NCI-H1694 (cell line): ENCODE data around the gene RNF169.
"Not testable (repeated sequence)": the region's sequence is repeated elsewhere in the genome, so short reads cannot be mapped to it uniquely, and the experiment has no call there.

Experiments used
- DNase-seq: peaks from one replicate; lab custom pipeline; 2025; lab: John Stamatoyannopoulos, UW

The RNF169 gene

DNA sequence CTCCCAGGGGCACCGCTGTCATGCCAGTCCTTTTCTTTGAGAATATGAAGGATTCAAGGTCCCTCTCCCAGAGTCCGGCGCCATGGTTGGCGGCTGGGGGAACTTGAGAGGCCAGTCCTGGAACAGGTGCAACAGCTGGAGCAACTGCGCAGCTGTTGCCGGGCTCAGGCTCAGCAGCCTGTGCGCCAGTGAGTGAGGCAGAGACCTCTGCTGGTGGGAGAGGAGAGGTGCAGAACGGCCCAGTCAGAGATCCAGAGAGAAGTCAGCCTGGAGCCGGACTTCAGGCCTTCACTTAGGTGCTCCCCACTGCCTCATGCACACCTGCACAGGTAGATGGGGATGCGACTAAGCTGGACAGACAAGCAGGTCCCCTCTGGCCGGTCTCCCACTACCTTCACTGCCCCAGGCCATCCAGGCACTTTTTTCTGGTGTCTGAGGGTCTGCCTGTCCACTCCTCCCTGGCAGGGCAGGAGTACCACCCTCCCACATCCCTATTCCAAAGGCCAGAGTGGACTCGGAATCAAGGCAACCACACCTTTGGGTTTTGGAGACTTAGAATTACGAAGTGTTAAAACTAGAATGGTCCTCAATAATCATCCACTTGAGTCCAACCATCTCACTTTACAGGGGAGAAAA, 22.0 kb upstream of the RNF169 start:
- peak; percentile 32 for DNase-seq

DNA sequence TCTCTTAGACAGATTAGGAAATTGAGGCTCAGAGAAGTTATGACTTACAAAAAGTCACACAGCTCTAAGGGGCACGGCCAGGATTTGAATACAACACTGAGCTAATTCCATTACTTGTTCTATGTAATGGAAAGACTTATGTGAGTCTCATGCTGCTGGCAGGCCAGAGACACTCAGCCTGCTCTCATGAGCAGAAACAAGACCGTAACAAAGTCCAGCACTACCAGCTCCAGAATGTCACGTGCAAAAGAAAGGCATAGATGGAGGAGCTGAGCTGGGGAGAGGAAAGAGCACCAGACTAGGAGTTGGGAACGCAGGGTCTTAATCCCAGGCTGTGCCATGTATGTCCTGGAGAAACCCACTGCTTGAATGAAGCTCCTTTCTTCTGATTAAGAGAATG, 19.3 kb upstream of the RNF169 start:
- DNase-seq, result no peak

DNA sequence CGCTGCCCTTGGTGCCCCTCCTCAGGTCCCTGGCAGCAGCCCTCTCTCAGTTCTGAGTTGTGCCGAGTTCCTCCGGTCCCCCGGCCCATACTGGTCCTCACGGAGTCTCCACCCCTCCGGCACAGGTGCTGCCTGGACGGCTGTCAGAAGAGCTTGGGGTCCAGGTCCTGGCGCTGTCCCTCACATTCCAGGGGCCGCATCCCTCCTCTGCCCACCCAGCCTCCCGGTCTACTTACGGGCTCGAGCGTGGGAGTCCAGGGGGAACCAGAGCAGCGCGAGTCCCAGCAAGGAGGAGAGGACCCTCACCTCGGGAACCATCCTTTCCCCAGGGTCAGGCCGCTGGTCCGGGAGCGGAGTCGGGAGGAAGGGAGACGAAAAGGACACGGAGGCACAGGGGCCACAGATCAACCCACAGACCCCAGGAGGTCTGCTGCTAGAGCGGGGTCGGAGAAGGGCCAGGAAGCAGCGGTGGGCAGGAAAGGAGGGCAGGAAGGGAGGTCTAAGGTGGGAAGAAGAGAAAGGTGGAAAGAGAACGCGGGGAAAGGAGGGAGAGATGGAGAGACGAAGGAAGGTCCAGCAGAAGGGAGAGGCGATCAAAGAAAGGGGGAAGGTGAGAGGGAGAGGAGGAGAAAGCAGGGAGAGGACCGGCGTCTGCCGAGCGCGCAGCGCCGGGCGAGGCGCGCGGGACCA, 17.9 kb upstream of the RNF169 start:
- DNase-seq, result no peak

DNA sequence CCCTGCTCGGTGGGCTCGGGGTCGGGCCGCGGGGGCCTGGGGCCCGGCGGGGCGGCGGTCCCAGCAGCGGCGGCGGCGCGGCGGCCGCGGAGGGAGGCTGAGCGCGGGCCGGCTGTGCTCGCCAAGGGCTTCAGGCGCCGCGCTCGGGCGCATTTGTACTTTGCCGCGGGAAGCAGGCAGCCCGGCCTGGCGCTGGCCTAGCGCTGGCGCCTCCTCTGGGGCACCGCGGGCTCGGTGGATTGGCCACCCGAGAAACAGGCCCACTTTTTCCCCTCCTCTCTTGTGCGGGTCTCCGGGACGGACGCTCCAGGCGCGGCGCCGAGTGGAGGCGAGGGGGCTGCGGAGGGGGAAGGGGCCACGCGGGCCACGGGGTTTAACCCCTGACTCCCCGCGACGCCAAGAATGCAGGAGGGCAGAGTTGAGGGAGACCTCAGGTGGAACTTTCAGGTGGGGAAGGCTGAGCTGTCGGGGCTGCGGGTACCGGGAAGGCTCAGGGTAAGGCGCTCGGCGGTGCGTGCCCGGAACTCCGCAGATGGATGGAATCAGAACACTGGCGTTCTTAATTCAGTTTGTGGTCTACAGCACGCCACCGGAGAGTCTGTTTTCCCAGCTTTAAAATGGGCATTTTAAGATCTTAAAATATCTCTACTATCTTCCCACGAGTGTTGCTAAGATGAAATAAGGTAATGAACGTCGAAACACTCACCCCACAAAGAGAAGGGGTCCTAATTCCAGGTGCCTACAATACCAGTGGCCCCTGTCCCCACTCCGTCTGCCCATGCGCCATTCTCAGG, 17.2 kb upstream of the RNF169 start, which contains the start of gene CHRDL2:
TSS of gene CHRDL2 (minus strand) at position 126 of the 794 bp plus-strand sequence. CDS start 538 bp downstream, outside the sequence.
- no peak for DNase-seq

DNA sequence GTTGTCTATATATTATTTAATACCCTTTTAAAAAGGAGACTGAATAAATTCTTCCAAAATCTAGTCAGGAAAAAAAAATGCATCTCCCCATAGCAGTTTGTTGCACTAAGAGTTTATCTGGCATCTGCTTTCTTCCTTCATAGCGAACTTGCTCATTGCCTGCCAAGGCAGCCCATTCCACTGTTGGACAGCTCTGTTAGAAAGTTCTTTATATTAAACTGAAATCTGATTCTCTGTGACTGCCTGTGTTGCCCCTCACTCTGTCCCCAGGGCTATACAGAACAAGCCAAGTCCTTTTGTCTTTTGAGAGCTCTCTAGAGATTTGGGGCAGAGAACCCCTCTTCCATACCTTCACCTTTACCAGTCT, 14.1 kb upstream of the RNF169 start:
- DNase-seq, result no peak

DNA sequence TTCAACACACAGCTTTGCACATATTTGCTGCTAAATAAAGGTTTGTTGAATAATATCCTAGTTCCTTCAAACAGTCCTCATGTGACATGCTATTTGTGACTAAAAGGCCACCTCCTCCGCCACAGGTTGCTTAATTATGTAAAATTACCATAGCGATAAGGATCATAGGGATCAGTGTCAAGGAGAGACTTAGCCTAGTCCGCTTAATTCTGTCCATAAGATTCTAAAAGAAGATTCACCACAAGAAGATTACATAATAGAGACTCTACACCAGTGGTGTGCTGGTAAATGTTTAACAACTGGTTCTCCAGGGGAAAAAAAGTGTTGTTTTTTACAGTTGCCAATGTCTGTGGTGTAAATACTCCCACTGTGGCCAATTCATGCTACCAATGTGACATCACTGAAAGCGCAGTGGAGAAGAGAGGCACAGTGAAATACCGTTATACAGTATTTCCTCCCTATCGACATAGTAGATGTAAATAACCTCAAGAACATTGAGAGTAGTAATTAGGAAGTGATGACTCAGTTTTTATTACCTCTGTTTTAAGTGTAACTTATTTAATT, 13.2 kb upstream of the RNF169 start:
- DNase-seq, result no peak

DNA sequence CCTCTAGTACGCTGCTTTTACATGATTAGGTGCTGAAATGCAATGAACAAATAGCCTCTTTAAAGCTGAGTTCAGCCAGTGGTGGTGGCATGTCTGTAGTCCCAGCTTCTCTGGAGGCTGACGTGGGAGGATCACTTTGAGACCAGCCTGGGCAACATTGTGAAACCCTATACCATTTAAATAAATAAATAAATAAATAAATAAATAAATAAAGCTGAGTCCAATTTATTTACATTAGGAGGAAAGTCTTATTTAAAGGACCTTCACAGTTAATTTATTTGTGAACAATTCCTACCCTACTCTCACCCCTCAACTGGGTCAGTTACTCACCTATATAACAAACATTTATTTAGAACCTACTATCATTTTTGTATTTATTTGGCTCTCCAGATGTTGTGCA, 12.6 kb upstream of the RNF169 start:
- DNase-seq, result no peak

DNA sequence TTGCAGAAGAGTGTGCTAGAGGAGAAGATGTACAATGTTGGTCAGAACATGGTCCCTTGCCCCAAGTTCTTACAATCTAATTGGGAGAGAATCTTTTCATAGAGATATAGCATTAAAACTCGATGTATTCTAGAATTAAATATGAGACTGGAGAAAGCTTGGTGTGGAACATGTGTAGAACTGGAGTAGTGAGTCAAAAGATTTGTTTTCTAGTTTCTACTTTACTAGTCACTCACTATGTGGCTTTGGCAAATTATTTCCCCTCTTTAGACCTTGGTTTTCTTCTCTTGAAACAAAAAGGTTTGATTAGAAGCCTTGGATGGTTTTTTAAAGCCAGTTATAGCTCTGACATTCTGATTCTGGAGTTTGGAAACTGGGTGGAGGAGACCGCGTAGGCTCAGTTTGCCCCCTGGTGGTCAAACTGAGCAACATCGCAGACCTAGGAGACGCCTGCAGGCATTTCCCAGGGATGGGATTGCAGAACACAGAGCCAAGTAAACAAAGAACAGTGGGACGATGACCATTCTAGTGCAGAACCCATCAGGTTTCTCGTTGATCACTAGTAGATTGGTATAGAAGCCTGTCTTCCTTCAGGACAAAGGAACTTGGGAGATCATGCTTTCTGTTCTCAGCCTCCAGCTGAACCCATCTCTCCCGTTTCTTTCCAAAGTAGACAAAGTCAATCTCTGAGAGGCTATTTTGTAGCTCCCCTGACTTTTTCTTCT, 8.9 kb upstream of the RNF169 start:
- peak; percentile 38 for DNase-seq

DNA sequence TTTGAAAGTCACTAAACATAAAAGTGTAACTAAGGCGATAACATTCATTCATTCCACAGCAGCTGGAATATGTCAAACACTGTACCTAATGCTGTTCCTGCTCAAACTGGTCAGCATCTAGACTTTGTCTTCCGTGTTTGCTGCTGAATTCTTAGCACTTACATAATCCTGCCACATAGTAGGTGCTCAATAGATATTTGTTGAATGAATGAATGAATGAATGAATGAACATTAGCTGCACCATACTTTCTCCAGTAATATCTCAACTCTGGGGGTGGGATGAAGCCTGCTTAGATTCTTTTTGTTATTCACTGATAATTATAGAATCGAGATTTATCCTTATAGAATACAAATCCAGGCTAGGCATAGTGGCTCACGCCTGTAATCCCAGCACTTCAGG, 6.6 kb upstream of the RNF169 start:
- DNase-seq, result no peak

DNA sequence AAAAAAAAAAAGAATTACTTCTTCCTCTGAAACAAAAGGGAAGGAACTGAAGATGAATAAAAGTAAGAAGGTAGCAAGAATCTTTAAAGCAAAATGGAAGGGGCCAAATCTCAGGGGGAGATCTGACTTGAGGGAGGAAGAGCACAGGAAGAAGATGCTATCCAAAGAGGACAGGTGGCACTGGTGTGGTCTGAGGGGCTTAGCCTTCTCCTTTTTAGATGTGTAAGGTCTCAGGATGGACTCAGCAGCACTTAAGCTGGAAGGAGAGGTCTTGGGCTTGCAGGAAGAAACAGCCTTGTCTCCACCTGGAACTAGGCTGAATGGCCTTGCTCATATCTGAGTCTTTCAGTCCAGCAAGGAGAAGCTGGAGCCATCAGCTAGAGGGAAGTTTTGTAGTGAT, 5.0 kb upstream of the RNF169 start:
- no peak for DNase-seq

DNA sequence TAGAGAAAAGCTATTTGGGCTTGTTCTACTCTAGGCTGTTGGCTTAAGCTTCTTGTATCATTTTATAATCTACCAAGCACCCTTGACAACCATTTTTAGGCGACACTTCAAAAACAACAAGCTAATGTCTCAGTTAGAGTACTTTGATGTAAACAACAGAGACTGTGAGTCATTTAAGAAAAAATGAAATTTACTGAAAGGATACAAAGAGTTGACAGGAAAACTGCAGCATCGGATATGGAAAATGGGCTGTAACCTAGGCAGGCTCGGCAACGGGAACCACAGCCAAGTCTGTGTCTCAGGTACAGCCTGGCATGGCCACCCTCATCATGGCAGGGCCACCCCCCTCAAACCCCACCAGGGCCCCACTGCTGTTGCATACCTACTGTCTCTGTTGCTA, 4.4 kb upstream of the RNF169 start:
- DNase-seq, result no peak

DNA sequence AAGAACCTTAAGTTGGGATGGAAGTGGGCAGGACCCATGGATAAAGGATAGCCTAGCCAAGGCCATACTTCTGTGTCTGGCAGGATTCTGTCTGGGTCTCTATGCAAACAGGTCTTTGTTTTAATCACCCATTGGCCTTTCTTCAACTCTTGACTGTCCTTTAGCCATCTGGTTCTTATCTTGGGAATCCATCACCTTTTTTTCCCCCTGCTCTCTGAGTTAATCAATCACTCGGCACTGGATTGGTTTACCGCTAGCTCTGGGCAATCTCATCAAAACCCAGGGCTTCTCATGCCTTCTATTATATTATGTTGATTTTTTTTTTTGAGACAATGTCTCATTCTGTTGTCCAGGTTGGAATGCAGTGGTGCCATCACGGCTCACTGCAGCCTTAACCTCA, 1.8 kb upstream of the RNF169 start:
- DNase-seq, result no peak

DNA sequence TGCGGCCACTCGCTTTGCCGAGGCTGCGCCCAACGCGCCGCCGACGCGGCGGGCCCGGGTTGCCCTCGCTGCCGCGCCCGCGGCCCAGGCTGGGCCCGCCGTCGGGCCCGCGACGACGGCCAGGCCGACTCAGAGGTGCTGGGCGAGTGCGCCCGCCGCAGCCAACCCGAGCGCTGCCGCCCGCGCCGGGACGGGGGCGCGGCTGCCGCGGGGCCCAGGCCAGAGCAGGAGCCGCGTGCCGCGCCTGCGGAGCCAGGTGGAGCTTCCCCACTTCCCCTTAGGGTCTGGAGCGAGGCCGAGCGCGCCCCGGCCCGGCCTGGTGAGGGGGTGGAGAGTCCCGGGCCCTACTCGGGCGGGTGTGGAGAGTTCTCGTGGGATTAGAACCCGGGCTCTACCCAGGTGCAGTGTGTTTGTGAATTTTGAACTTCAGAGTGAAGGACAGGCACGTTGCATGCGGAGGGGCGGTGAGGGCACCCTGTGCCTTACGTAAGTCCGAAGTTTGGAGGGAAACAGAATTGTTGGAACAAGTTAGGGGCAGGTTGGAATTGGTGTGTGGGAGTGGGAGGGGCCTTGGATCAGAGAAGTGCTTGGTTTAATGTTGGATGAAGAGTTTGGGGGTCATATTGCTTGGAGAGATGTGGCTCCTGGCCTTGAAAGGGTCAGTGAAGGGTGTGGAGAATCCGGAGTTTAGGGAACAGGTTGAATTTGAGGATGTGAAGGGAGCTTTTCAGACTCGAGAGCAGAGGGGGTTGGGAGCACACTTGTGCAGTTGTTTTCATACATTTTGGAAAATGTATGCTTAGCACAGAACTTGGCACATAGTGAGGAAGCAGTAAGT, 697 bp downstream of the RNF169 start:
- DNase-seq, result no peak

DNA sequence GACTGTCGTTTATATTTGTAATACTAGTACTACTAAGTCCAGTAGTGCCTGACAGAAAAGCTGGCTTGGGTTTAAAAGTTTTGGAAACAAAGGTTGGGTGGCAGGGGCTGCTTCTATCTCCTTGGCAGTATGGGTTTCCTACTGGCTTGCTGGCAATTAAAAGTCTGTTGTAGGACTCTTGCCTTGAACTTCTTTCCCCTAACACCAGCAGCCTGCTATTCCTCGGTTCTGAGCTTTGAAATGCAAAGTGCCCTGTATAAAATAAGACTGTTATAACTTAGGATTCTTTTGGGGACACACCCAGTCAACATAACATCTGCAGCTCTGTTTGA, 1.3 kb downstream of the RNF169 start:
- no peak for DNase-seq

DNA sequence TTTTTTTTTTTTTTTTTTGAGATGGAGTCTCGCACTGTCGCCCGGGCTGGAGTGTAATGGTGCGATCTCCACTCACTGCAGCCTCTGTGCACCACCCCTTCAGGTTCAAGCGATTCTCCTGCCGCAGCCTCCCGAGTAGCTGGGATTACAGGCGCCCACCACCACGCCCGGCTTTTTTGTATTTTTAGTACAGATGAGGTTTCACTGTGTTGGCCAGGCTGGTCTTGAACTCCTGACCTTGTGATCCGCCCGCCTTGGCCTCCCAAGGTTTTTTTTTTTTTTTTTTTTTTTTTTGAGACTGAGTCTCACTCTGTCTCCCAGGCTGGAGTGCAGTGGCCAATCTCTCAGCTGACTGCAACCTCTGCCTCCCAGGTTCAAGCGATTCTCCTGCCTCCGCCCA, 1.9 kb downstream of the RNF169 start:
- not testable (repeated sequence) for DNase-seq

DNA sequence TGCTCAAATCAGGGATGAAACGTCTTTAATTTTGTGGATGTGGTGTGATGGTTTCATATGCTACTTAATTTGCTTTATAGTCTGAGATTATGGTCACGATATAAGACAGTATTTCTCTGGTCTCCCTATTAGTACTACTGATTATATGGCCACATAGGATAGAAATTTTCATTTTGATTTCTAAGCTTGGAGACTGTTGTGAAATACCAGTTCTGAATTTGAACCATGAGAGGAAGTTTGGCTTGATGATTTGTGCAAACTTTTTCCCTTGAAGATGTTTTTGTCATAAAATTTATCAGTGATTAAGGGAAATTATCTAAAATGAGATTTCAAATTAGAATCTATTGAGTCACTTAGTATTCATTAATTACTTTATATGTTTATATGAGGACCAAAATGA, 2.7 kb downstream of the RNF169 start:
- DNase-seq, result no peak

DNA sequence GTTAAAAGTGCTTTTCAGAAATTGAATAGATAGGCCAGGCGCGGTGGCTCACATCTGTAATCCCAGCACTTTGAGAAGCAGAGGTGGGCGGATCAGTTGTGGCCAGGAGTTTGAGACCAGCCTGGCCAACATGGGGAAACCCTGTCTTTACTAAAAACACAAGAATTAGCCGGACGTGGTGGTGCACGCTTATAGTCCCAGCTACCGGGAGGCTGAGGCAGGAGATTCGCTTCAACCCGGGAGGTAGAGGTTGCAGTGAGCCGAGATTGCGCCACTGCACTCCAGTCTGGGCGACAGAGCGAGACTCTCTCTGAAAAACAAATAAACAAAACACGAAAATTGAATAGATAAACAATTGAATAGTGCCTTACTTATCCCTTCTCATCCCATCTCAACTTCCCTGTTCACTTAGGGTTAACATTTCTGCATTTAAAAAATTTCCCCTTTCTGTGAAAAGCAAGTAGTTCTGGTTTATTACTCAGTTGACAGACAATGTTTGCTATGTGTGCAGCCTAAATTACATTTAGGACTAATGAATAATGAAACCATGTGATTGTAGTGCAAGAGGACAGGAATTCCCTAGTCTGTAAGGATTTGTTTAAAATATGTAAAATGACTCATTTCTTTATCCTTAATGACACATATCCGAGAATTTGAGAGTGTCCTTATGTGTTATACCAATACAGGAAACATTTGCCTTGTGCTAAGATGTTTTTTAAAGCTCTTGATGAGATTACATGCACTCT, 6.0 kb downstream of the RNF169 start:
- no peak for DNase-seq

DNA sequence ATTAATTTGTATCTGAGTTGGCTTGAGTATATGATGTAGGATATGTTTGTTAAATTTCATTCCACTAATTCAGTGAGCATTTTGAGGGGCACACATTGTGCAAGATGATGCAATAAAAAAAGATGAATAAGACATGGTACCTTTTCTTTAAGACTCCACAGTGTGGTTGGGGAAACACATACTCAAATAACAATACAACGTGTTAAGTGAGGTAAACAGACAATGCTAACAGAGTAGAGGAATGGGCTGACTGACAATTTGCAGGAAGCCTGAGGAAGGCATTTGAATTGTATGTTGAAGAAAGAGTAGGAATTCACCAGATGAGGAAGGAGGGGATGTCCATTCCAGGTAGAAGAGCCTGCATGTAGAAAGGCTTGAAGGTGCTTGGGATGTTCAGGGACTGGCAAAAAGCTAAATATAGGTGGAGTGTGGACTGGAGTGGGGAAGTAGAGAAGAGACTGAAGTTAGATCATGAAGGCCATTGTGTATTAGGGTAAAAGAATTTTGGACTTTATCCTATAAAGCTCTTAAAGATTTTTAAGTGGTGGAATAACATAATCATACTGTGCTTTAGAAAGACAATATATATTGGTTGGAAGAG, 6.8 kb downstream of the RNF169 start:
- DNase-seq, result no peak

DNA sequence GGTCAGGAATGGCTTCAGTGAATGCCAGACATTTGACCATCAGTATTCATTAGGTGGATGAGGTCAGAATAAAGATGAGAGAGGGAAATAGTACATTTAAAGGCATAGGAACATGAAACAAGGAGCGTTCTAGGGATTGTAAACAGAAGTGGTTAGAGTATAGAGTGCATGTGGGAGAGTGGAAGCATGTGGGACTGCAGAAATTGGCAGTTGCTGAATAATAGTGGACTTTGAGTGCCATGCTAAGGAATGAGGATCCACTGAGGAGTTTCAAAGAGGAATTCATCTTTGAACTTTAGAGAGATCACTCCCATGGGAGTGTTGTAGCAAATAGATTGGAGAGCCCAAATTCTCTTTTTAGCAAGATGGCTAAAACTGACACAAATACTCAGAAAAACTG, 7.9 kb downstream of the RNF169 start:
- no peak for DNase-seq

DNA sequence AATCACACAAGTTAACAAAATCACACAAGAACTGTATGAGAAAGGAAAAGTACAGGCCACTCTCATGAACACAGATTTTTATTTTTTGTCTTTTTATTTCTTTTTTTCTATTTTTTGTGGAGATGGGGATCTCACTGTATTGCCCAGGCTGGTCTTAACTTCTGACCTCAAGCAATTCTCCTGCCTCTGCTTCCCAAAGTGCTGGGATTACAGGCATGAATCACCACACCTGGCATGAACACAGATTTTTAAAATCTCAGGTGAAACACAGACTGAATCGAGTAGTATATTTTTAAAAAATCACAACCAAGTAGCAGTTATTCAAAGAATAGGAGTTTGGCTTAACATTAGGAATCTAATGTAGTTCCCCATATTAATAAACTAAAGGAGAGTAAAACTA, 18.3 kb downstream of the RNF169 start:
- no peak for DNase-seq
